Measurements from ENCODE around the gene GON4L.

DNA sequence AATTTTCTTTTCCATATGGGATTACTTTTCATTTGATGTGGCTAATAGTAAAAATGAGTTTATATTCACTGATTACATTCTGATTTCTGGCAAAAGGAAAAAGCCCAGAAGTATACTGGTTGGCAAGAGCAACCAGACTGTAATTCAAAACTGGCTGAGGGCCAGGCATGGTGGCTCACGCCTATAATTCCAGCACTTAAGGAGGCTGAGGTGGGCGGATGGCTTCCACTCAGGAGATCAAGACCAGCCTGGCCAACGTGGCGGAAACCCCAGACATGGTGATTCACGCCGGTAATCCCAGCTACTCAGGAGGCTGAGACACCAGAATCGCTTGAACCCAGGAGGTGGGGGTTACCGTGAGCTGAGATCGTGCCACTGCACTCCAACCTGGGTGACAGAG, 16.8 kb upstream of the GON4L start:
- TF ChIP-seq EGR1 (IDR thresholded peaks at IDR 0.05) (no peak), RAD21 (IDR thresholded peaks at IDR 0.05; ENCODE audit: low read depth) (no peak), EP300 (IDR thresholded peaks at IDR 0.05; ENCODE audit: borderline replicate concordance) (no peak), REST (IDR thresholded peaks at IDR 0.05; ENCODE audit: low read depth) (no peak), CREB1 (IDR thresholded peaks at IDR 0.05; ENCODE audit: low read depth) (no peak), TEAD4 (IDR thresholded peaks at IDR 0.05) (no peak)
- TF ChIP-seq, protein P1, sequence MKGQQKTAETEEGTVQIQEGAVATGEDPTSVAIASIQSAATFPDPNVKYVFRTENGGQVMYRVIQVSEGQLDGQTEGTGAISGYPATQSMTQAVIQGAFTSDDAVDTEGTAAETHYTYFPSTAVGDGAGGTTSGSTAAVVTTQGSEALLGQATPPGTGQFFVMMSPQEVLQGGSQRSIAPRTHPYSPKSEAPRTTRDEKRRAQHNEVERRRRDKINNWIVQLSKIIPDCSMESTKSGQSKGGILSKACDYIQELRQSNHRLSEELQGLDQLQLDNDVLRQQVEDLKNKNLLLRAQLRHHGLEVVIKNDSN (IDR thresholded peaks at IDR 0.05) = no peak
- TF ChIP-seq, protein P2, sequence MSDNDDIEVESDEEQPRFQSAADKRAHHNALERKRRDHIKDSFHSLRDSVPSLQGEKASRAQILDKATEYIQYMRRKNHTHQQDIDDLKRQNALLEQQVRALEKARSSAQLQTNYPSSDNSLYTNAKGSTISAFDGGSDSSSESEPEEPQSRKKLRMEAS (IDR thresholded peaks at IDR 0.05) = no peak
